Body of pancreas (tissue), 4 donors: ENCODE data around the gene NUDT9. TPM values are rescaled to one million over a fixed set of nuclear protein-coding genes. Genes with fewer than 3 reads are reported as not detected.
A peak's percentile ranks its signal among the peaks of the same experiment; 100 is the strongest.

Source experiments
- ATAC-seq: fragments of 150-250 bp; one replicate; pipeline ENCODE4 v1.9.1; 2016
- DNase-seq, 4 donors: peaks; one replicate each; pipeline ENCODE4 v3.0.0-alpha.2; 2019
- H3K27ac ChIP-seq, 4 donors: fragments of 200-600 bp; sonication (generic); 1 replicate in 3 of 4; 2 replicates in 1 of 4; pipeline versions ENCODE4 v1.5.1 to v1.6.1; 2016 to 2019; ENCODE audit warnings: mild to moderate bottlenecking in 1 of 4, mixed read lengths in 1 of 4, moderate library complexity in 1 of 4
- H3K27me3 ChIP-seq, 2 donors: fragments of 200-600 bp; sonication (generic); one replicate each; pipeline ENCODE4 v1.6.0; 2016; ENCODE audit warnings: mild to moderate bottlenecking in 1 of 2
- H3K36me3 ChIP-seq, 2 donors: fragments of 200-600 bp; sonication (generic); replicated peaks in 1 of 2; 2 replicates each; pipeline ENCODE4 v1.5.1; 2016; ENCODE audit warnings: low read depth in 2 of 2; ENCODE audit not compliant: insufficient read depth in 1 of 2
- H3K4me1 ChIP-seq: fragments of 200-600 bp; sonication (generic); one replicate; pipeline ENCODE4 v1.6.0; 2016
- H3K4me3 ChIP-seq, 2 donors: fragments of 200-600 bp; sonication (generic); 1 replicate in 1 of 2; 2 replicates in 1 of 2; pipeline ENCODE4 v1.5.1; 2016 to 2019
- H3K9me3 ChIP-seq, 3 donors: fragments of 200-600 bp; sonication (generic); 1 replicate in 2 of 3; 2 replicates in 1 of 3; pipeline ENCODE4 v1.5.1; 2016
- CTCF ChIP-seq, 7 experiments: fragments of 450-650 bp in 4 of 7; fragments of 200-600 bp in 3 of 7; sonication (generic) in 3 of 7; IDR thresholded peaks; one replicate each; pipeline ENCODE4 v1.5.1; 2016 to 2019; ENCODE audit warnings: antibody characterized with exemption in 7 of 7
- POLR2A ChIP-seq, 3 donors: fragments of 450-650 bp; IDR thresholded peaks; one replicate each; pipeline ENCODE4 v1.6.1; 2016; ENCODE audit warnings: antibody characterized with exemption in 3 of 3, mild to moderate bottlenecking in 2 of 3
- WGBS, 2 donors: methylation state at CpG; one replicate each; pipeline ENCODE4 v1.1.5; 2017; 5-methylcytosine and 5-hydroxymethylcytosine counted together
- intact Hi-C: fragments of 100-400 bp; cut with DNase I; formaldehyde crosslinking; loops from one replicate; pipeline ENCODE4 v1.15.1; 2023
- total RNA-seq, 2 donors: library from RNA; depleted of rRNA; stranded (reverse); fragments of >200 nt; gene quantifications; one replicate each; pipeline ENCODE4 v1.1.0, GENCODE V29; 2016

NUDT9 gene
- total RNA-seq, 2 donors from 2014 or later: 22.7 to 32.2 TPM

GRCh38 chr4:87426865-87427517, 4.6 kb downstream of the NUDT9 start:
- 53 to 54% methylated on average over 3 of the region's 3 CpGs for WGBS, 2 donors
- Histone ChIP-seq H3K36me3 (no peaks in the 10 kb centered on the region), H3K27ac (peak overlapping the region in 3 of 4 donors; percentile 18 to 47 (median 40)), H3K4me1 (peaks cover 77% of the 10 kb centered on the region), H3K4me3 (no peak overlapping the region), H3K9me3 (no peaks in the 10 kb centered on the region), H3K27me3 (no peaks in the 10 kb centered on the region)
- intact Hi-C loops: no loop called here
- ATAC-seq (no peak), DNase-seq (no peak)
- TF ChIP-seq POLR2A (IDR thresholded peaks at IDR 0.05): no peak

- Histone ChIP-seq H3K9me3 (no peaks in the 10 kb centered on the region), H3K4me3 (no peak overlapping the region), H3K36me3 (no peaks in the 10 kb centered on the region), H3K27me3 (no peaks in the 10 kb centered on the region), H3K4me1 (peaks cover 79% of the 10 kb centered on the region), H3K27ac (peak overlapping the region in 1 of 4 donors; percentile 18)
- TF ChIP-seq POLR2A (IDR thresholded peaks at IDR 0.05) (no peak), CTCF (IDR thresholded peaks at IDR 0.05) (no peak)
- DNase-seq: no peak
- intact Hi-C loops: no loop called here
- no peak for ATAC-seq
- WGBS, 2 donors: 7 to 16% methylated on average over 1 of the region's 1 CpG
These were observed 5.1 kb downstream of the NUDT9 start for GRCh38 chr4:87427518-87427868.

- Histone ChIP-seq H3K27ac (no peak overlapping the region), H3K36me3 (no peaks in the 10 kb centered on the region), H3K4me3 (no peak overlapping the region), H3K27me3 (no peaks in the 10 kb centered on the region), H3K4me1 (peaks cover 87% of the 10 kb centered on the region), H3K9me3 (no peaks in the 10 kb centered on the region)
- 94% methylated on average over 6 of the region's 6 CpGs for WGBS, 2 donors
- DNase-seq: no peak
- intact Hi-C loops: no loop called here
- ATAC-seq: no peak
- TF ChIP-seq POLR2A (IDR thresholded peaks at IDR 0.05) (no peak), CTCF (IDR thresholded peaks at IDR 0.05) (no peak)
These were observed 6.6 kb downstream of the NUDT9 start for GRCh38 chr4:87428979-87429378.

GRCh38 chr4:87430038-87430437, 7.7 kb downstream of the NUDT9 start:
- Histone ChIP-seq H3K27me3 (no peaks in the 10 kb centered on the region), H3K4me1 (peaks cover 76% of the 10 kb centered on the region), H3K27ac (no peak overlapping the region), H3K4me3 (no peak overlapping the region), H3K36me3 (no peaks in the 10 kb centered on the region), H3K9me3 (no peaks in the 10 kb centered on the region)
- no peak for TF ChIP-seq CTCF (IDR thresholded peaks at IDR 0.05)
- TF ChIP-seq POLR2A (IDR thresholded peaks at IDR 0.05): no peak
- DNase-seq (no peak), ATAC-seq (no peak)
- intact Hi-C loops: no loop called here
- 81 to 85% methylated on average over 2 of the region's 2 CpGs for WGBS, 2 donors

- TF ChIP-seq CTCF (IDR thresholded peaks at IDR 0.05) (no peak), POLR2A (IDR thresholded peaks at IDR 0.05) (no peak)
- Histone ChIP-seq H3K9me3 (no peaks in the 10 kb centered on the region), H3K36me3 (peaks cover 0 to 6% of the 10 kb centered on the region in 2 donors), H3K27ac (no peak overlapping the region), H3K4me3 (no peak overlapping the region), H3K4me1 (peaks cover 43% of the 10 kb centered on the region), H3K27me3 (no peaks in the 10 kb centered on the region)
- 47 to 49% methylated on average over 2 of the region's 2 CpGs for WGBS, 2 donors
- intact Hi-C loops: no loop called here
- ATAC-seq (no peak), DNase-seq (no peak)
These were observed 11.0 kb downstream of the NUDT9 start for GRCh38 chr4:87433342-87433741.
